Endodermal cell (in vitro differentiated cells): ENCODE data around the gene ROCK2. TPM values are rescaled to one million over a fixed set of nuclear protein-coding genes. Genes with fewer than 3 reads are reported as not detected.

Experiments
- DNase-seq: peaks from one replicate; pipeline ENCODE4 v3.0.0-alpha.2; 2017
- H3K27ac ChIP-seq: 2 replicates; pipeline ENCODE4 v1.5.1; 2013; ENCODE audit warnings: mild to moderate bottlenecking, low read depth, low read length, moderate library complexity
- H3K27me3 ChIP-seq: 2 replicates; pipeline ENCODE4 v1.6.1; 2013; ENCODE audit warnings: mild to moderate bottlenecking, low read length, moderate library complexity; ENCODE audit not compliant: insufficient read depth, control insufficient read depth, poor library complexity, severe bottlenecking
- H3K36me3 ChIP-seq: 2 replicates; pipeline ENCODE4 v1.7.0; 2013; ENCODE audit warnings: mild to moderate bottlenecking, low read length, moderate library complexity; ENCODE audit not compliant: control insufficient read depth, insufficient read depth
- H3K4me1 ChIP-seq: one replicate; pipeline ENCODE4 v1.7.0; 2013; ENCODE audit warnings: low read length; ENCODE audit not compliant: control insufficient read depth, insufficient read depth
- H3K4me3 ChIP-seq: 2 replicates; pipeline ENCODE4 v1.5.1; 2013; ENCODE audit warnings: mild to moderate bottlenecking, low read length, moderate library complexity
- H3K9ac ChIP-seq: 2 replicates; pipeline ENCODE4 v1.6.1; 2013; ENCODE audit warnings: mild to moderate bottlenecking, low read length, moderate library complexity; ENCODE audit not compliant: poor library complexity, severe bottlenecking; ENCODE audit errors: extremely low read depth
- H3K9me3 ChIP-seq: 2 replicates; pipeline ENCODE4 v1.6.1; 2013; ENCODE audit warnings: mild to moderate bottlenecking, low read length, moderate library complexity; ENCODE audit not compliant: control insufficient read depth
- H3K27ac Mint-ChIP-seq: 2 replicates; pipeline ENCODE4 v1.8.0; 2020; ENCODE audit warnings: mixed read lengths
- H3K27me3 Mint-ChIP-seq: 2 replicates; pipeline ENCODE4 v1.8.0; 2021; ENCODE audit warnings: mild to moderate bottlenecking, mixed read lengths; ENCODE audit not compliant: insufficient read depth
- H3K36me3 Mint-ChIP-seq: 2 replicates; pipeline ENCODE4 v1.8.0; 2020; ENCODE audit warnings: low read depth, mixed read lengths
- H3K4me1 Mint-ChIP-seq: 2 replicates; pipeline ENCODE4 v1.8.0; 2020; ENCODE audit warnings: mixed read lengths
- H3K4me3 Mint-ChIP-seq: 2 replicates; pipeline ENCODE4 v1.8.0; 2020; ENCODE audit warnings: mild to moderate bottlenecking, moderate library complexity, mixed read lengths
- H3K9me3 Mint-ChIP-seq: 2 replicates; pipeline ENCODE4 v1.8.0; 2020; ENCODE audit warnings: mild to moderate bottlenecking, mixed read lengths
- WGBS, 2 experiments: methylation state at CpG; one replicate each; pipeline versions ENCODE4 v1.1.5 to v1.1.7; 2013; ENCODE audit warnings: missing lambda C conversion rate in 2 of 2, mixed read lengths in 1 of 2; ENCODE audit not compliant: insufficient coverage in 1 of 2, insufficient read length in 1 of 2; 5-methylcytosine and 5-hydroxymethylcytosine counted together
- total RNA-seq, 2 donors: library from RNA; stranded (reverse); fragmentation: NEBNext Ultra II Directional in 1 of 2; extraction: Animal tissue kit (Norgen Biotek cat#: 25700) in 1 of 2; gene quantifications; 2 replicates in 1 of 2; 3 replicates in 1 of 2; pipeline ENCODE4 v1.2.1, GENCODE V29; 2021
- TF ChIP-seq, protein P1 (sequence below): fragments of 200-600 bp; sonication (generic); conservative IDR thresholded peaks from 2 replicates; pipeline ENCODE4 v1.5.0; 2021; ENCODE audit warnings: antibody characterized with exemption, mild to moderate bottlenecking

Gene ROCK2
- total RNA-seq, 2 donors from 2014 or later: 27.2 to 32.6 TPM

DNA sequence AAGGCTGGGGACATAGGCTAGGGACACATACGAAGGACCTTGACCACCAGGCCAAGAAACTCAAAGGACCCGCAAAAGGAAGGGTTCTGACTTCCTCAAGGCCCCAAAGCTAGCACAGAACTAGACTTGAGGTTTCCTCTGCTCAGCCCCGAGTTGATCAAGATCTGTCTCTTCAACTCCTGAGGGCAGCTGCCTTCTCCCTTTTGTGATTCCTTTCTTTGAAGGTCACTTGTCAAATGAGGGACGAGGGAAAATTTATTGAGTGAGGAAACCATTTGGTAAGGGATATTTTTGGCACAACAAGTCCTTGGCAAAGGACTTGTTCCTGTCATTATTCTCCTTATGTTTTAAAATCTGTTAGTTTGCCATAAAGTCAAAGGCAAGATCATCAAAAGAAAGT is 12.3 kb upstream of the ROCK2 start:
- Histone ChIP-seq H3K27ac (no peak overlapping the region), H3K4me3 (no peak overlapping the region), H3K9ac (no peak overlapping the region), H3K27me3 (no peaks in the 10 kb centered on the region), H3K4me1 (no peaks in the 10 kb centered on the region), H3K9me3 (no peaks in the 10 kb centered on the region), H3K36me3 (no peaks in the 10 kb centered on the region)
- Mint-ChIP-seq H3K27me3 (peaks cover 21% of the 10 kb centered on the region), H3K4me1 (peaks cover 8% of the 10 kb centered on the region), H3K9me3 (no peaks in the 10 kb centered on the region), H3K27ac (no peak overlapping the region), H3K4me3 (no peak overlapping the region), H3K36me3 (no peaks in the 10 kb centered on the region)
- no peak for DNase-seq
- TF ChIP-seq, protein P1, sequence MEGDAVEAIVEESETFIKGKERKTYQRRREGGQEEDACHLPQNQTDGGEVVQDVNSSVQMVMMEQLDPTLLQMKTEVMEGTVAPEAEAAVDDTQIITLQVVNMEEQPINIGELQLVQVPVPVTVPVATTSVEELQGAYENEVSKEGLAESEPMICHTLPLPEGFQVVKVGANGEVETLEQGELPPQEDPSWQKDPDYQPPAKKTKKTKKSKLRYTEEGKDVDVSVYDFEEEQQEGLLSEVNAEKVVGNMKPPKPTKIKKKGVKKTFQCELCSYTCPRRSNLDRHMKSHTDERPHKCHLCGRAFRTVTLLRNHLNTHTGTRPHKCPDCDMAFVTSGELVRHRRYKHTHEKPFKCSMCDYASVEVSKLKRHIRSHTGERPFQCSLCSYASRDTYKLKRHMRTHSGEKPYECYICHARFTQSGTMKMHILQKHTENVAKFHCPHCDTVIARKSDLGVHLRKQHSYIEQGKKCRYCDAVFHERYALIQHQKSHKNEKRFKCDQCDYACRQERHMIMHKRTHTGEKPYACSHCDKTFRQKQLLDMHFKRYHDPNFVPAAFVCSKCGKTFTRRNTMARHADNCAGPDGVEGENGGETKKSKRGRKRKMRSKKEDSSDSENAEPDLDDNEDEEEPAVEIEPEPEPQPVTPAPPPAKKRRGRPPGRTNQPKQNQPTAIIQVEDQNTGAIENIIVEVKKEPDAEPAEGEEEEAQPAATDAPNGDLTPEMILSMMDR: no peak
- WGBS, 2 experiments: 93 to 96% methylated on average over 3 to 4 of the region's 4 CpGs

DNA sequence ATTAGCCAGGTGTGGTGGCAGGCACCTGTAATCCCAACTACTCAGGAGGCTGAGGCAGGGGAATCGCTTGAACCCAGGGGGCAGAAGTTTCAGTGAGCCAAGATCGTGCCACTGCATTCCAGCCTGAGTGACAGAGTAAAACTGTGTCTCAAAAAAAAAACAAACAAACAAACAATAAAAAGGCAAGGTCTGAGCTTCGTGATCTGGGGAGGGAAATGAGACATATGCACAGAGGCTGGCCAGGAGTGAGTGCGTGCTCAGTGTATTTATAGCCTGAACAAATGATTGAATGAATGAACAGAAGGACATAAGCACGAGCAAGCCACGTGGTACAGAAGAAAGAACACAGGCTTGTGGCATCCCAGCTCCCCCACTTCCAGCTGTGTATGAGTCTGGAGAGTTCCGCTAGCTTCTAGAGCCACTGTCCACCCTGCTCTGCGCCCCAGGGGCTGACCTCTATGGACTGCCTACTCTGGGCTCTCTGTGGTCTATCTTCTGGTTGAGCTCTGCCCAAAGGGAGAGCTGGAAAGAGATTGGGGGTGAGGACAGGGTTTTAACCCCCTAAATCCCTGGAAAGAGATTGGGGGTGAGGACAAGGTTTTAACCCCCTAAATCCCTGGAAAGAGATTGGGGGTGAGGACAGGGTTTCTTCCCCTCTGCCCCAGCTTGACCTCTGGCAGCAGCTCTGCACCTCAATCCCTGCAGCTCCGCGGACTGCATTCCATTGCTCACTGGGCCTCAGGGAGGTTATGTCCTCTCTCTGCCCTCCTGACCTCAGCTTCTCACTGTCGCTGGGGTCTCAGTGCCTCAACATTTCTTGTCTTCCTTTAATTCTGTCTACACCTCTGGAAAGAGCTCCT is 11.0 kb upstream of the ROCK2 start:
- peaks cover 22% of the 10 kb centered on the region for H3K27me3 Mint-ChIP-seq
- WGBS, 2 experiments: 85 to 89% methylated on average over 9 to 11 of the region's 11 CpGs
- H3K36me3 Mint-ChIP-seq: no peaks in the 10 kb centered on the region

DNA sequence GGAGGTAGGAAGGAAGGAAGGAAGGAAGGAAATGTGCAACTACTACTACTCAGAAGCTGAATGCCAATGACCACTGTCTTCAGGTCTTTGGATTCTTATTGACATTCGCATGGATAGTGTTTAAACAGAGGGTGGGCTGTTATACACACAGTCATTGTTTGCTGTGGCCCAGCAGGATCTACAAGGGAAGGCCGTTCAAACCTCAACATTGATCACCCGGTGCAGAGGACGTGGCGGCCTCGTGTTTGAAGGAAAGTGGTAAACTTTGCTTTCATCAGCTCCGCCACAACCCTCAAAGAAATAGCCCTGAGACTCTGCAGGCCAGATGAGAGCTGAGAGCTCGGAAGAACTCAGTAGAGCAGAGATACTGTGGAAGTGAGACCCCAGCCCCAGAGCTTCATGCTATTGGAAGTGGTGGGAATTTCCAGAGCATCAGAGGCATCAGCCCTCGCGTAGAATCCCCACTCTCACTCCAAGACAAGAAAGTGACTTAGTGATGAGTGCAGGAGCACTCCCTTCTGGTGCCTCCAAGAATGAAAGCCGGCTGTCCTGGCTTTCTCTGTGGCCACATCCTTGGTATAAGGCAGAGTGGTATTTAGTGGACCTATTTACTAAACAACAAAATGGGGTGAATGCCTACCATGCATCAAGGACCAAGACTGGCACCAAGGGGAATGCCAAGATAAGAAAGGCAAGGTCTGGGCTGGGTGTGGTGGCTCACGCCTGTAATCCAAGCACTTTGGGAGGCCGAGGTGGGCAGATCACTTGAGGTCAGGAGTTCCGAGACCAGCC is 10.1 kb upstream of the ROCK2 start:
- no peak overlapping the region for H3K4me3 Mint-ChIP-seq
- WGBS, 2 experiments: 87 to 90% methylated on average over 8 to 14 of the region's 14 CpGs
- Histone ChIP-seq H3K9me3 (no peaks in the 10 kb centered on the region), H3K9ac (no peak overlapping the region), H3K36me3 (no peaks in the 10 kb centered on the region), H3K27me3 (no peaks in the 10 kb centered on the region), H3K4me3 (no peak overlapping the region), H3K27ac (no peak overlapping the region), H3K4me1 (no peaks in the 10 kb centered on the region)
- no peaks in the 10 kb centered on the region for H3K36me3 Mint-ChIP-seq
- no peak for DNase-seq
- no peaks in the 10 kb centered on the region for H3K9me3 Mint-ChIP-seq
- peaks cover 8% of the 10 kb centered on the region for H3K4me1 Mint-ChIP-seq
- TF ChIP-seq, protein P1: no peak
- H3K27ac Mint-ChIP-seq: no peak overlapping the region
- peaks cover 25% of the 10 kb centered on the region for H3K27me3 Mint-ChIP-seq

More for the DNA sequence above, 11.0 kb upstream of the ROCK2 start:
- TF ChIP-seq, protein P1: no peak
- H3K27me3 ChIP-seq: no peaks in the 10 kb centered on the region
- H3K4me1 ChIP-seq: no peaks in the 10 kb centered on the region
- H3K9ac ChIP-seq: no peak overlapping the region
- no peak for DNase-seq
- no peak overlapping the region for H3K4me3 ChIP-seq
- no peaks in the 10 kb centered on the region for H3K9me3 Mint-ChIP-seq
- H3K27ac Mint-ChIP-seq: no peak overlapping the region
- no peak overlapping the region for H3K4me3 Mint-ChIP-seq
- no peaks in the 10 kb centered on the region for H3K36me3 ChIP-seq
- no peaks in the 10 kb centered on the region for H3K9me3 ChIP-seq
- H3K27ac ChIP-seq: no peak overlapping the region
- H3K4me1 Mint-ChIP-seq: peaks cover 8% of the 10 kb centered on the region
